SK-N-MC (cell line): ENCODE measurements around the gene SLC25A13.

Source experiments
- DNase-seq: peaks from one replicate; pipeline ENCODE4 v3.0.0-alpha.2; 2011; ENCODE audit warnings: low read depth, low spot score
- H3K27ac ChIP-seq: fragments of 200-600 bp; sonication (generic); 2 replicates; pipeline ENCODE4 v1.5.1; 2016; ENCODE audit warnings: mixed run types
- H3K36me3 ChIP-seq: fragments of 200-600 bp; sonication (generic); 2 replicates; pipeline ENCODE4 v1.6.1; 2017; ENCODE audit warnings: antibody characterized with exemption, low read length, mixed read lengths; ENCODE audit not compliant: insufficient read depth
- H3K4me3 ChIP-seq: fragments of 200-600 bp; sonication (generic); 2 replicates; pipeline ENCODE4 v1.5.1; 2016
- H3K9ac ChIP-seq: fragments of 200-600 bp; sonication (generic); 2 replicates; pipeline ENCODE4 v1.8.0; 2017; ENCODE audit warnings: mixed run types, mixed read lengths; ENCODE audit not compliant: insufficient read length
- H3K9me3 ChIP-seq: fragments of 200-600 bp; sonication (generic); 2 replicates; pipeline ENCODE4 v1.6.1; 2017; ENCODE audit warnings: low read depth, mild to moderate bottlenecking, antibody characterized with exemption, low read length, moderate library complexity, mixed read lengths
- EZH2 ChIP-seq: fragments of 200-600 bp; sonication (generic); IDR thresholded peaks from one replicate; pipeline ENCODE4 v1.6.1; 2017; ENCODE audit warnings: antibody characterized with exemption
- FOXP2 ChIP-seq: optimal IDR thresholded peaks from 2 replicates; pipeline ENCODE3; 2011; ENCODE audit warnings: mild to moderate bottlenecking, moderate library complexity; ENCODE audit not compliant: insufficient read depth; ENCODE audit errors: extremely low read length, control extremely low read depth
- POLR2AphosphoS5 ChIP-seq: IDR thresholded peaks from 2 replicates; pipeline ENCODE4 v1.6.1; 2012; ENCODE audit warnings: mild to moderate bottlenecking, low read depth, low read length, borderline replicate concordance

Gene SLC25A13

DNA sequence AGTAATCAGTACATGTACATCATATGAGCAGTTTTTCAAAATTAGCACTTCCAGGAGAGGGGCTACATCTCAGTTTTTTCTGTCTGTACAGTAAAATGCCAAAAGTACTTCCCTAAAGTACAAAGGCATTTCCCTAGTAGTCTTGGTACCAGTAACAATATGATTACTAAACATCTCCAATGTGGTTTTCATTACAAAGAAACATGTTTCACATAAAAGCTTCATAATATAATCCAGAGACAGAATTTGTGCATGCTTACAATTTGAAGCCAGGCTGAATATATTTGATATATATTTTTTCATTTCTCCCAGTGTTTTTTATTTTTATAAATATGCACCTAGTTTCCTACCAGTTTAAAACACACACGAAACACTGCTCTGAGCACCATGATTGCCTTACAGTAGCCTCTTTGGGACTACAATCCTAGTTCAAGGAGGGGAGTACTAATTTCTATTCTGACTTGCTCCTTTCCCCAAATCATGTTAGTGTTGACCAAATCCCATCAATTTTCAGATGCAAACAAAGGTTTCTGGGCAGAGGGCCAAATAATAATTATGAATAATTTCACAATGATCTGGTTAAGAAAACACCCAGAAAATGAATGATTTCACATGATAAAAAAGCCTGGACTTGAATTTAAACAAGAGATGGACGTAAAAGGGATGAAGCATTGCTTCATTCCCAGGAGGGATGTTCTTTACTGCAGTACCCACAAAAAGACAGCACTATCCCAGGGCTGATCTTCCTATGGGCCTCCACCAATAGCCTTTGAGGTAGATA lies 201.3 kb downstream of the SLC25A13 start:
- H3K4me3 ChIP-seq = no peak overlapping the region
- TF ChIP-seq FOXP2 = no peak
- TF ChIP-seq POLR2AphosphoS5 = no peak
- no peak for TF ChIP-seq EZH2
- no peaks in the 10 kb centered on the region for H3K9me3 ChIP-seq
- no peak overlapping the region for H3K27ac ChIP-seq
- no peak overlapping the region for H3K9ac ChIP-seq
- H3K36me3 ChIP-seq = no peaks in the 10 kb centered on the region
- DNase-seq = no peak

DNA sequence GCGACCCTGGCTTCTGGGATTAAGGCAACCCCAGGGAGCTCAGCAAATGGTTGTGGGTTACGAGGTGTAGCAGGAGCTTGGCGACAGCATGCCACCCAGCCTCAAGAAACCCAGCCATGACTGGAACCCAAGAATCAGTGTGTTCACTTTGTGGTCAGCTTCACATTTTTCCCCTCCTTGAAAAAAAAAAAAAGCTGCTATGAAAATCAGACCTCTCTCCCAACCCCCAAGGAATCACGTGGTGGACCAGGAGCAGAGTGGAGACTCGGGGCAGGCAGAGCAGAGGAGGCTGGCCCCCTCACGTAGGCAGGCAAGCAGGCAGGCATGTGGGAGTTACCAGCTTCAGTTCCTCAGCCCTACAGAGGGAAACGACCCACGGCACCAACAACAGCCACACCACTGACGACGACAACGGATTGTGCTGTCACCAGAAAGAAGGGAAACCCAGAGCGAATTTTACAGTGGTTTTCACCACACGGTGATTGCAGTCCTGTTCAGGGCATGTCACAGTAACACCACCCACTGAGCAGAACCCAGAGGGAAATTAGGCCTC lies 203.4 kb downstream of the SLC25A13 start:
- Histone ChIP-seq H3K9me3 (no peaks in the 10 kb centered on the region), H3K27ac (no peak overlapping the region), H3K36me3 (no peaks in the 10 kb centered on the region), H3K9ac (no peak overlapping the region), H3K4me3 (no peak overlapping the region)
- DNase-seq = no peak
- TF ChIP-seq FOXP2 (no peak), EZH2 (no peak), POLR2AphosphoS5 (no peak)

DNA sequence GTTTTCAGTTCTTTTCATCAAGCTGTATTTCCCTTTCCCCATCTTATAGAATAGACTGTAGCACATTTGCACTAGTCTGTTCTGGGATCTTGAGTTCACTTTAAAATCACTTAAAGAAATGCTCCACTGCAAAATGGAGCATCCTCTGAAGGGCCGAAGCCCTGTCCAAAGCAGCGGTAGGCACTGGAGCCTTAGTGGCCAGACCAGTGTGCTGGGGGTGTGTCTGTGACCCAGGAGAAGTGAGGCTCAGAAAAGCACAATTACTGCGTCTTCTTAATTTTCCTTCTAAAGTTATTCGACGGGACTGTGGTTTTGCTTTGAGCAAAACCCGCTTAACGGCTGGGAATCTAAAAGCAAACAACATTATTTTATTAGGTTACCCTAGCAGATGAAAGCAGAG lies 205.7 kb downstream of the SLC25A13 start:
- TF ChIP-seq POLR2AphosphoS5 (no peak), FOXP2 (no peak), EZH2 (no peak)
- DNase-seq = no peak
- no peaks in the 10 kb centered on the region for H3K36me3 ChIP-seq
- H3K27ac ChIP-seq = no peak overlapping the region
- H3K4me3 ChIP-seq = no peak overlapping the region
- H3K9me3 ChIP-seq = no peaks in the 10 kb centered on the region
- H3K9ac ChIP-seq = no peak overlapping the region

DNA sequence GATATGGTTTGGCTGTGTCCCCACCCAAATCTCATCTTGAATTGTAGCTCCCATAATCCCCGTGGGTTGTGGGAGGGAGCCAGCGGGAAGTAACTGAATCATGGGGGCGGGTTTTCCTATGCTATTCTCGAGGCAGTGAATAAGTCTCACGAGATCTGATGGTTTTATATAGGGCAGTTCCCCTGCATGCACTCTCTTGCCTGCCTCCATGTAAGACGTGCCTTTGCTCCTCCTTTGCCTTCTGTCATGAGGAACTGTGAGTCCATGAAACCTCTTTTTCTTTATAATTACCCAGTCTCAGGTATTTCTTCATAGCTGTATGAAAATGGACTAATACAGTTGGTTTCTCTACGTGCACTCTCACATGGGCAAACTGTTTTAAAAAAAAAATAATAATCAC lies 207.7 kb downstream of the SLC25A13 start:
- Histone ChIP-seq H3K9me3 (no peaks in the 10 kb centered on the region), H3K27ac (no peak overlapping the region), H3K4me3 (no peak overlapping the region), H3K9ac (no peak overlapping the region), H3K36me3 (no peaks in the 10 kb centered on the region)
- TF ChIP-seq FOXP2 = no peak
- TF ChIP-seq EZH2 = no peak
- TF ChIP-seq POLR2AphosphoS5 = no peak
- no peak for DNase-seq

DNA sequence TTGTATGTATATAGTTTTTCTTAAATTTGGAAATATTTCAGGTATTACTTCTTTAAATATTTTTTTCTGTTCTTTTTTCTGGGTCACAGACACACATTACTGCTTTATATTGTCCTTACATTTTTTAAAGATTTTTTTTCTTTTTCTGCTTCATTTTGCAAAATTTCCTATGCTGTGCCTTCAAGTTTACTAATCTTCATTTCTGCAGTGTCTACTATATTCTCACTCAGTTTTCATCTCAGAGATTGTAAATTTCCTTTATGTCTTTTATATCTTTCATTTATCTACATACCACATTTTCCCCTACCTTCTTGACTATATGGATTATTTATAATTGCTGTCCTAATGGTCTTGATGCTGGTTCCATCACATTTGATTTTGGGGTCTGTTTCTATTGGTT lies 210.5 kb downstream of the SLC25A13 start:
- no peak overlapping the region for H3K9ac ChIP-seq
- H3K36me3 ChIP-seq = no peaks in the 10 kb centered on the region
- no peaks in the 10 kb centered on the region for H3K9me3 ChIP-seq
- no peak for DNase-seq
- no peak for TF ChIP-seq POLR2AphosphoS5
- TF ChIP-seq FOXP2 = no peak
- no peak for TF ChIP-seq EZH2
- H3K27ac ChIP-seq = no peak overlapping the region
- H3K4me3 ChIP-seq = no peak overlapping the region

DNA sequence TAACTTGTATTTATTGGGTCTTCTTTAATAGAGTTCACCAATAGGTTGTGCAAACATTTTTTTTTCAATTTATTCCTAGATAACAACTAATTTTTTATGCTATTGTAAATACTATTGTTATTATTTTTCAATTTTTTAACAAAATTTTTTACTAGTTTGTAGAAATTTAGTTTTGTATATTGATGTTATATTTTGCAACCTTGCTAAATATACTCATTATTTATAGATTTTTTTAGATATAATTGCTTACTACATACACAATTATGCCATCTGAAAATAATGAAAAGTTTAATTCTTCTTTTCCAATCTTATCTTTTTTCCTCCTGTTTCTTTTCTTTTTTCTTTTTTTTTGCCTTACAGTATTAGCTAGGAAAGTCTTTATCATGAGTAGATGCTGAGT lies 216.9 kb downstream of the SLC25A13 start:
- Histone ChIP-seq H3K27ac (no peak overlapping the region), H3K36me3 (no peaks in the 10 kb centered on the region), H3K9me3 (no peaks in the 10 kb centered on the region), H3K4me3 (no peak overlapping the region), H3K9ac (no peak overlapping the region)
- TF ChIP-seq POLR2AphosphoS5 (no peak), EZH2 (no peak), FOXP2 (no peak)
- no peak for DNase-seq

DNA sequence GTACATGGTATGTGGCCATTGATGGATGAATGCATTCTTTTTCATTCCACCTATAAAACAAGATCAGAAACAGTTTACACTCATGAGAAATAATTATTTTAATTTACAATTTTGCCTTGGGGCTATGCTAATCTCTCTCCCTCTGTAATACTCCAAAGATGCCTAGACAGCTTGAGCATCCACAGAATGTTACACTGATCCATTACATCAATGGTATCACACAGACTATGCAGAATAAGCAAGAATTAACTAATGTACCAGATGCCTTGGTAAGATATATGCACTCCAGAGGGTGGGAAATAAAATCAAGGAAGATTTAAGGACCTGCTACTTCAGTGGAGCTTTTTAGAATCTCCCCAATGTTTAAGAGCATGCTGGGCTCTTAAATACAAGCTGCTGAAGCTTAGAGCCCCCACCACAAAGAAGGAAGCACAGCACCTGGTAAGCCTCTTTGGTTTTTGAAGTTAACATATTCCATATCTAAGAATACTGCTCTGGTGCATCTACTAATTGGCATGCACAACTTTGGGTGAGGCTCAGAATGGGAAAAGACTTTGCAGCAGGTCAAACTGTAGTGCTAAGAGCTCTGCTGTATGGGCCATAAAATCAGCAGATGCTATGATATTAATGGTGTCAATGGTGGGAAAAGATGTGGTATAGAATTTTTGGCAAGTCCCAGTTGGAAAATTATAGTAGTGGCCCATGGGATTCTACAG lies 219.6 kb downstream of the SLC25A13 start:
- no peak overlapping the region for H3K4me3 ChIP-seq
- TF ChIP-seq EZH2 = no peak
- H3K9me3 ChIP-seq = no peaks in the 10 kb centered on the region
- no peak overlapping the region for H3K27ac ChIP-seq
- H3K36me3 ChIP-seq = no peaks in the 10 kb centered on the region
- no peak overlapping the region for H3K9ac ChIP-seq
- DNase-seq = no peak

DNA sequence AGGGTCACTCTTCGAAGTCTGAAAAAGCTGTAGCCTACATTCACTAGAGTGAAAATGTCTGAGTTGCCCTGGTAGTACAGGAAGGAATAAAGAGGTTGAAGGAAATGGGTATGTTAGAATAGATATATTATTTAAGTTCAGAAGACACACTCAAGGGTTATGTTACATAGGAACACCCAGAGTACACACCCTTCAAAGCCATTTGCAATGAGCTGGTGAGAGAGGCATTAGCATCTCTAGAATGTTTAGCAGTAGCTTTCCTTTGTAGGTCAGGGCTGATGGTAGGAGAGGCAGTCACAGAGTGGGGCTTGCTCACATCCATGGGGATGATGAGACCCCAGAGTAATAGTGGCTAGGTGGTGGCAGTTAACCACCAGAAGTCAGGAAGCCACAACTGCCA lies 221.2 kb downstream of the SLC25A13 start:
- H3K4me3 ChIP-seq = no peak overlapping the region
- TF ChIP-seq EZH2 (no peak), FOXP2 (no peak), POLR2AphosphoS5 (no peak)
- no peak overlapping the region for H3K9ac ChIP-seq
- no peak overlapping the region for H3K27ac ChIP-seq
- H3K9me3 ChIP-seq = no peaks in the 10 kb centered on the region
- no peaks in the 10 kb centered on the region for H3K36me3 ChIP-seq
- DNase-seq = no peak

DNA sequence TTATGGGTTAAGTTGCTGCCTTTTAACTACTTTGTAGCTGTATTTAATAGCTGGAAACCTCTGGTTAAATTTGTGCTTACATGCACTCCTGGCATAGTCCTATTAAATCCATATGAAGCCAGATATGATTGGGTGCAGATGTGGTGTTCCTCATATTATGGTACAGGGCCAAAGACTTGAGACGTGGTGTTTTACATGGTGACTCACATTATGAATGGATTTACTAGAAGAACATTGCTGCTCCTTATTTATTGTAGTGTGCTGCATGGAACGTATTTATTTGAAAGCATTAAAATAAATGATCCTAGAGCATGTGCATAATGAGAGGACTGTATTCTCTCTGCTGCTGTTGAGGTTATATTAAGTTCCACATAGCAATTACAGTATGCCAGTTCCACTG lies 224.1 kb downstream of the SLC25A13 start:
- H3K27ac ChIP-seq = no peak overlapping the region
- TF ChIP-seq POLR2AphosphoS5 (no peak), FOXP2 (no peak), EZH2 (no peak)
- H3K9me3 ChIP-seq = no peaks in the 10 kb centered on the region
- H3K4me3 ChIP-seq = no peak overlapping the region
- H3K9ac ChIP-seq = no peak overlapping the region
- DNase-seq = no peak
- no peaks in the 10 kb centered on the region for H3K36me3 ChIP-seq
